ENCODE measurements around the gene FAM124B.
"Not testable (repeated sequence)": the region's sequence is repeated elsewhere in the genome, so short reads cannot be mapped to it uniquely, and the experiment has no call there.

The FAM124B gene

GRCh38 chr2:224386876-224387275 lies 15.0 kb downstream of the FAM124B start:
- no peaks in the 10 kb centered on the region for H3K4me1 ChIP-seq (ENCODE audit: insufficient read depth, low read length)
- no peaks in the 10 kb centered on the region for H3K36me3 ChIP-seq (ENCODE audit: insufficient read depth, low read length)
- no peaks in the 10 kb centered on the region for H3K27me3 ChIP-seq (ENCODE audit: insufficient read depth, low read length)
- H3K4me3 ChIP-seq (ENCODE audit: low read length) = no peak overlapping the region
- H3K9me3 ChIP-seq (ENCODE audit: low read length) = no peaks in the 10 kb centered on the region
- H2AFZ ChIP-seq (ENCODE audit: low read depth, low read length) = no peak overlapping the region

GRCh38 chr2:224382973-224383555 lies 18.8 kb downstream of the FAM124B start:
- H3K9me3 ChIP-seq (ENCODE audit: low read length) = no peaks in the 10 kb centered on the region

DNA sequence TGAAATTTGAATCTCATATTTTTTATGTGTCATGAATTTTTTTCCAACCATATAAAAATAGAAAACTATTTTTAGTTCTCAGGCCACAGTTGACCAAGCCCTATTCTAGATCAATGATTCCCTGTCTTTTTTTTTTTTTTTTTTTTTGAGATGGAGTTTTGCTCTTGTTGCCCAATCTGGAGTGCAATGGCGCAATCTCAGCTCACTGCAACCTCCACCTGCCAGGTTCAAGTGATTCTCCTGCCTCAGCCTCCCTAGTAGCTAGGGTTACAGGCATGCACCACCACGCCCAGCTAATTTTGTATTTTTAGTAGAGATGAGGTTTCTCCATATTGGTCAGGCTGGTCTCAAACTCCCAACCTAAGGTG lies 19.6 kb downstream of the FAM124B start:
- not testable (repeated sequence) for H3K9me3 ChIP-seq (ENCODE audit: low read length); H3K36me3 ChIP-seq (ENCODE audit: insufficient read depth, low read length); H3K27me3 ChIP-seq (ENCODE audit: insufficient read depth, low read length); H3K4me3 ChIP-seq (ENCODE audit: low read length); H2AFZ ChIP-seq (ENCODE audit: low read depth, low read length); H3K4me1 ChIP-seq (ENCODE audit: insufficient read depth, low read length)

More at GRCh38 chr2:224382973-224383555, 18.8 kb downstream of the FAM124B start:
- no peak overlapping the region for H3K4me3 ChIP-seq (ENCODE audit: low read length)
- no peaks in the 10 kb centered on the region for H3K27me3 ChIP-seq (ENCODE audit: insufficient read depth, low read length)
- H2AFZ ChIP-seq (ENCODE audit: low read depth, low read length) = no peak overlapping the region
- H3K4me1 ChIP-seq (ENCODE audit: insufficient read depth, low read length) = no peaks in the 10 kb centered on the region
- no peaks in the 10 kb centered on the region for H3K36me3 ChIP-seq (ENCODE audit: insufficient read depth, low read length)

DNA sequence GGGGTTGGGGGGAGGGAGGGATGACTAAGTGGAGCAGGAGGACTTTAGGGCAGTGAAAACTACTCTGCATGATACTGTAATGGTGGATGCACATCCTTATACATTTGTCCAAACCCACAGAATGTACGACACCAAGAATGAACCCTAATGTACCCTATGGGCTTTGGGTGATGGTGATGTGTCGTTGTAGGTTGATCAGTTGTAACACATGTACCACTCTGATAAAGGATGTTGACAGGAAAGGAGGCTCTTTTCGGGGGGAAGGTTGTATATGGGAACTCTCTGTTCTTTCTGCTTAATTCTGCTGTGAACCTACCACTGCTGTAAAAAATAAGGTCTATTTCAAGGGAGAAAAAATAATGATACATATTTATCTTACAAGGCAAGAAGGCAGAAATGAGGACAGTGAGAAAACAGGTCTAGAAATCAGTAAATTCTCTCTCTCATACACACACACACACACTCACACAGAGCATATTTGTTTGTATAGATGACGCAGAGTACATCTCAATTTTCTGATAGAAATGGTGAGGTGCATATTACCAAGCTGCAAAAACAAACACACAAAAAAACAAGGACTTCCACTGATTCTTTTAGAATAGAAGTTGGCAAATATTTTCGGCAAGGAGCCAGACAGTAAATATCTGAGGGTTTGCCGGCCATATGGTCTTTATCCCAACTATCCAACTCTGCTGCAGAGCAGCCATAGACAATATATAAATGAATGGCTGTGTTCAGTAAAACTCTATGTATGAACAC lies 20.2 kb downstream of the FAM124B start:
- Histone ChIP-seq H3K27me3 (ENCODE audit: insufficient read depth, low read length) (no peaks in the 10 kb centered on the region), H3K36me3 (ENCODE audit: insufficient read depth, low read length) (no peaks in the 10 kb centered on the region), H3K4me3 (ENCODE audit: low read length) (no peak overlapping the region), H3K4me1 (ENCODE audit: insufficient read depth, low read length) (no peaks in the 10 kb centered on the region), H3K9me3 (ENCODE audit: low read length) (no peaks in the 10 kb centered on the region), H2AFZ (ENCODE audit: low read depth, low read length) (no peak overlapping the region)

DNA sequence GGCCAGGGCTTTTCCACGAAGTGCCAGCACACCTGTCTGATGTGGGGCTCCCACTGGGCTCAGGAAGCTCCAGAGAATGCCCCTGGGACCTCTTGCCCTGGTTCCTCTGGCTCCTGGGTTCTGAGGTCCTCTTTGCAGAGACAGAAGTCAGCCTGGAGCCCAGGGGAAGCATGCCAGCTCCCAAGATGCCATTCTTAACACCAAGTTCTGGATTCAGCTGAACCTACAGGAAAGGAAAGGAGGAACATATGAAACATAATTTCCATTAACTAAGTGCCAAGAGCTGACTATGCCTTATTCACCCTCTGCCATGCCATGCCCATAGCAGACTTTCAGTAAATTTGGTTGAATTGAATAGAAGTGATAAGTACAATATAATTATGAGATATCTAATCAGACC lies 21.9 kb downstream of the FAM124B start:
- no peaks in the 10 kb centered on the region for H3K36me3 ChIP-seq (ENCODE audit: insufficient read depth, low read length)
- no peak overlapping the region for H3K4me3 ChIP-seq (ENCODE audit: low read length)
- H3K4me1 ChIP-seq (ENCODE audit: insufficient read depth, low read length) = no peaks in the 10 kb centered on the region
- H2AFZ ChIP-seq (ENCODE audit: low read depth, low read length) = no peak overlapping the region
- no peaks in the 10 kb centered on the region for H3K9me3 ChIP-seq (ENCODE audit: low read length)
- H3K27me3 ChIP-seq (ENCODE audit: insufficient read depth, low read length) = no peaks in the 10 kb centered on the region

- Histone ChIP-seq H3K27me3 (ENCODE audit: insufficient read depth, low read length) (no peaks in the 10 kb centered on the region), H2AFZ (ENCODE audit: low read depth, low read length) (no peak overlapping the region), H3K36me3 (ENCODE audit: insufficient read depth, low read length) (no peaks in the 10 kb centered on the region), H3K9me3 (ENCODE audit: low read length) (no peaks in the 10 kb centered on the region), H3K4me1 (ENCODE audit: insufficient read depth, low read length) (no peaks in the 10 kb centered on the region), H3K4me3 (ENCODE audit: low read length) (no peak overlapping the region)
Observed at GRCh38 chr2:224379172-224379571, 22.7 kb downstream of the FAM124B start.

DNA sequence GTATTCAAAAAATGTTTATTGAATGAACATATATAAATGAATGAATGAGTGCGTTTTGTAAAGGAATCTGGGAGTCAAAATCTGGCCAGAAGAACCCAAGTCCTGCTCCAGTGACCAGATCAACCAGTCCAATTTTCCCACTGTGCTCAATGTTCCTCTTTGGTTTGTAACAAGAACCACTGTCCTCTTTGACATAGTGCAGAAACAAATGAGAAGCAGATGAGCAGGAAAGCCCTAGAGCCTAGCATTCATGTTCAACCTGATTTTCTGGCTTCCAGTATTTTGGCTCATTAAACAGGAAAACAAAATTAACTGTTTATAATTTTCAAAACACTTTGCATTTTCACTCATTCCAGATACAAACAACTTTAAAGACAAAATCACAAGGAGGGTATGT lies 23.2 kb downstream of the FAM124B start:
- no peak overlapping the region for H2AFZ ChIP-seq (ENCODE audit: low read depth, low read length)
- H3K36me3 ChIP-seq (ENCODE audit: insufficient read depth, low read length) = no peaks in the 10 kb centered on the region
- no peak overlapping the region for H3K4me3 ChIP-seq (ENCODE audit: low read length)

DNA sequence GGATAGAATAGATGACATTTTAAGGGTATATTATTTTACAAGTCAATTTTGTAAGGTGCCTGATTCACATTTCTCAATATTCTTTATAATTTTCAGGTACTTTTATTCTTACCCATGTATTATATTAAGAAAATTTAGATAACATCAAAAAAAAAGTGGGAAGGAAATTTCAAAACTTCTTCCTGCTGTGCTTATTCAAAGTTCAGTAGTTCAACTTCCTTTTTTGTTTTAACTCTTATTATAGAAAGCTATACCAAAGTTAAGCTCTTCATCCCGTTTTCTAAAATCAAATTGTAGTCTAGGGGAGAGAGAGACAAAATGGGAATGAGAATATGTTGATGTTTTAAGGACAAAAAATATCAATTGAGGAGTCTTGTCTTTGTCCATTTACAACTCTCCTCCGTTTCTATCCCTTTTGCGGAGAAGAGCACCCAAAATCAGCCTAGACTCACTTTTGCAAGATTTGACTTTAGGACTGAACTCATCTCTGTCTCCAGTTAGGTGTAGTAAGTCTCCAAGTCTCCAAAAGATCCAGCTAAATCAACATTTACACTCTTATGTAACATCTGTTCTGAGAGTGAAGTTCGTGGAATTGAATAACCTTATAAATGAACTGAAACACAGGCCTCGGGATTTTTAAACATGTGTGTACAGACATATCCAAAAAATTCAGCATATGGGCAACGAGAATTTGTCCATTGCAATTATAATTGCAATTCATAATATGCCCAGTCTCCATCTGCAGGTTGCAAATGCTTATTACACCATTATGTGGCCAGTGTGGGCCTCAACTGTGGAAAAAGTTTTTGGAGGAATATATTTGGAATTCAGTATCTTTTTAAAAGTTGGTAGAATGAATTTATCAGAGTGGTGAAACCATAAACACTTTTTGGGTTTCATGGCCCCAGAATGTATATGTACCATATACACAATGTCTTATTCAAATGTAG lies 23.9 kb downstream of the FAM124B start:
- Histone ChIP-seq H3K4me1 (ENCODE audit: insufficient read depth, low read length) (no peaks in the 10 kb centered on the region), H3K36me3 (ENCODE audit: insufficient read depth, low read length) (no peaks in the 10 kb centered on the region), H3K4me3 (ENCODE audit: low read length) (no peak overlapping the region), H3K27me3 (ENCODE audit: insufficient read depth, low read length) (no peaks in the 10 kb centered on the region), H2AFZ (ENCODE audit: low read depth, low read length) (no peak overlapping the region), H3K9me3 (ENCODE audit: low read length) (no peaks in the 10 kb centered on the region)

More for the DNA sequence above, 23.2 kb downstream of the FAM124B start:
- Histone ChIP-seq H3K27me3 (ENCODE audit: insufficient read depth, low read length) (no peaks in the 10 kb centered on the region), H3K9me3 (ENCODE audit: low read length) (no peaks in the 10 kb centered on the region), H3K4me1 (ENCODE audit: insufficient read depth, low read length) (no peaks in the 10 kb centered on the region)

- Histone ChIP-seq H3K4me3 (ENCODE audit: low read length) (no peak overlapping the region), H3K27me3 (ENCODE audit: insufficient read depth, low read length) (no peaks in the 10 kb centered on the region), H3K4me1 (ENCODE audit: insufficient read depth, low read length) (no peaks in the 10 kb centered on the region), H2AFZ (ENCODE audit: low read depth, low read length) (no peak overlapping the region), H3K36me3 (ENCODE audit: insufficient read depth, low read length) (no peaks in the 10 kb centered on the region), H3K9me3 (ENCODE audit: low read length) (no peaks in the 10 kb centered on the region)
Observed at GRCh38 chr2:224372641-224373040, 29.3 kb downstream of the FAM124B start.

DNA sequence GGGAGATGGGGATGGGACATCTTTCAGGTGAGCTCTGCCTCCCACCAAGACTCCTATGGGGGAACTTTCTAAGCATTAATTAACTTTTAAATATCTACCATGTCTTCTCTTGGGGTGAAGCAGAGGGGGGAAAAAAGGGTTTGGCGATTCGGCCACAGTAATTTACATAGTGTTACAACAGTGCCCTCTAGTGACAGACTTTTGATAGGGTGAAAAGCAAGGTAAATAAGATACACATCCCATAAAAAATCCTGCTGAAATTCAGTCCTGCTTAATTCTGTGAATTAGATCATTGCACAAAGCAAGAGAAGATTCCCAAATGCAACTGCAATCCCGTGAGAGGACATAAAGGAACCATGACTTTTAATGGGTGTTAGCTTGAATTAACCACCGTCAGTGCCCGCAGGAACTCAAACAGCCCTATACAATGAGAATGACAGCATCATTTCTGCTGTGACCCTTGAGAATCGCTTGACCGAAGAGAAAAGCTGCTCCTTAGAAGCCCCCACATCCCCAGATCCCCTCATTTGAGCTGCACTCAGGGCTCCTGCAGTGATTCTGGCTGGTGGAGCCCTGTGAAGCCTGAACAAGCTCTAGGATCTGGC lies 32.8 kb downstream of the FAM124B start:
- Histone ChIP-seq H2AFZ (ENCODE audit: low read depth, low read length) (no peak overlapping the region), H3K27me3 (ENCODE audit: insufficient read depth, low read length) (no peaks in the 10 kb centered on the region), H3K4me3 (ENCODE audit: low read length) (no peak overlapping the region), H3K36me3 (ENCODE audit: insufficient read depth, low read length) (no peaks in the 10 kb centered on the region), H3K9me3 (ENCODE audit: low read length) (no peaks in the 10 kb centered on the region), H3K4me1 (ENCODE audit: insufficient read depth, low read length) (no peaks in the 10 kb centered on the region)

- Histone ChIP-seq H3K4me3 (ENCODE audit: low read length) (no peak overlapping the region), H3K27me3 (ENCODE audit: insufficient read depth, low read length) (no peaks in the 10 kb centered on the region), H2AFZ (ENCODE audit: low read depth, low read length) (no peak overlapping the region), H3K9me3 (ENCODE audit: low read length) (no peaks in the 10 kb centered on the region), H3K36me3 (ENCODE audit: insufficient read depth, low read length) (no peaks in the 10 kb centered on the region), H3K4me1 (ENCODE audit: insufficient read depth, low read length) (no peaks in the 10 kb centered on the region)
Observed at GRCh38 chr2:224366267-224366844, 35.6 kb downstream of the FAM124B start.

GRCh38 chr2:224365331-224365730 lies 36.6 kb downstream of the FAM124B start:
- no peak overlapping the region for H2AFZ ChIP-seq (ENCODE audit: low read depth, low read length)
- H3K9me3 ChIP-seq (ENCODE audit: low read length) = no peaks in the 10 kb centered on the region
- H3K4me3 ChIP-seq (ENCODE audit: low read length) = no peak overlapping the region
- no peaks in the 10 kb centered on the region for H3K27me3 ChIP-seq (ENCODE audit: insufficient read depth, low read length)
- no peaks in the 10 kb centered on the region for H3K36me3 ChIP-seq (ENCODE audit: insufficient read depth, low read length)
- H3K4me1 ChIP-seq (ENCODE audit: insufficient read depth, low read length) = no peaks in the 10 kb centered on the region

Data from neuron (in vitro differentiated cells).